BLaER1 treated with 17β-estradiol and CSF1 and Interleukin-3, amounts not matched to agents 10 nM and 100 nM (cell line): ENCODE results near the gene ENTPD7.

Experiments used
- H3K27ac ChIP-seq, 11 experiments: shearing (Covaris generic); formaldehyde crosslinking; 2 replicates each; pipeline ENCODE4 v1.8.1; 2022
- H3K27me3 ChIP-seq, 11 experiments: shearing (Covaris generic); formaldehyde crosslinking; 2 replicates each; pipeline ENCODE4 v1.8.1; 2022
- H3K36me3 ChIP-seq, 11 experiments: shearing (Covaris generic); formaldehyde crosslinking; 2 replicates each; pipeline ENCODE4 v1.8.1; 2022
- H3K4me1 ChIP-seq, 10 experiments: shearing (Covaris generic); formaldehyde crosslinking; 2 replicates each; pipeline ENCODE4 v1.8.1; 2022
- H3K4me2 ChIP-seq, 11 experiments: shearing (Covaris generic); formaldehyde crosslinking; 2 replicates each; pipeline ENCODE4 v1.8.1; 2022
- H3K4me3 ChIP-seq, 10 experiments: shearing (Covaris generic); formaldehyde crosslinking; 2 replicates each; pipeline ENCODE4 v1.8.1; 2022
- H3K9ac ChIP-seq, 11 experiments: shearing (Covaris generic); formaldehyde crosslinking; 2 replicates each; pipeline ENCODE4 v1.8.1; 2022
- H3K9me3 ChIP-seq, 11 experiments: shearing (Covaris generic); formaldehyde crosslinking; replicated peaks in 1 of 11; 2 replicates each; pipeline ENCODE4 v1.8.1; 2022
- H4K20me1 ChIP-seq, 11 experiments: shearing (Covaris generic); formaldehyde crosslinking; 2 replicates each; pipeline ENCODE4 v1.8.1; 2022
- Cebpa-rat ChIP-seq, 11 experiments: shearing (Covaris generic); IDR thresholded peaks; 2 replicates each; pipeline ENCODE4 v1.8.1; 2022

ENTPD7 gene

GRCh38 chr10:99676426-99676825 is 17.1 kb downstream of the ENTPD7 start:
- Histone ChIP-seq H3K9me3 (no peaks in the 10 kb centered on the region), H3K4me3 (no peak overlapping the region), H3K27me3 (no peaks in the 10 kb centered on the region), H3K36me3 (no peaks in the 10 kb centered on the region), H3K9ac (no peak overlapping the region), H3K27ac (no peak overlapping the region), H3K4me1 (peaks cover 0 to 22% (median 0%) of the 10 kb centered on the region in 10 experiments; a peak in 3 of 20 replicates), H3K4me2 (no peak overlapping the region), H4K20me1 (no peaks in the 10 kb centered on the region)
- no peak for TF ChIP-seq Cebpa-rat (IDR thresholded peaks at IDR 0.05)

- peaks cover 0 to 22% (median 0%) of the 10 kb centered on the region in 10 experiments; a peak in 4 of 20 replicates for H3K4me1 ChIP-seq
- H3K9ac ChIP-seq: no peak overlapping the region
- no peak overlapping the region for H3K4me3 ChIP-seq
- no peak overlapping the region for H3K4me2 ChIP-seq
- H3K36me3 ChIP-seq: no peaks in the 10 kb centered on the region
- H4K20me1 ChIP-seq: no peaks in the 10 kb centered on the region
- no peaks in the 10 kb centered on the region for H3K9me3 ChIP-seq
- no peak for TF ChIP-seq Cebpa-rat (IDR thresholded peaks at IDR 0.05)
- no peak overlapping the region for H3K27ac ChIP-seq
- no peaks in the 10 kb centered on the region for H3K27me3 ChIP-seq
These were observed 17.6 kb downstream of the ENTPD7 start for GRCh38 chr10:99676895-99677294.

GRCh38 chr10:99678921-99679320 is 19.6 kb downstream of the ENTPD7 start:
- H3K36me3 ChIP-seq: no peaks in the 10 kb centered on the region
- H3K4me1 ChIP-seq: peaks cover 0 to 11% (median 0%) of the 10 kb centered on the region in 10 experiments; a peak in 2 of 20 replicates
- no peak overlapping the region for H3K4me3 ChIP-seq
- H3K9ac ChIP-seq: no peak overlapping the region
- no peak overlapping the region for H3K4me2 ChIP-seq
- no peaks in the 10 kb centered on the region for H3K27me3 ChIP-seq
- H4K20me1 ChIP-seq: no peaks in the 10 kb centered on the region
- H3K27ac ChIP-seq: no peak overlapping the region
- TF ChIP-seq Cebpa-rat (IDR thresholded peaks at IDR 0.05): no peak
- H3K9me3 ChIP-seq: no peaks in the 10 kb centered on the region

- TF ChIP-seq Cebpa-rat (IDR thresholded peaks at IDR 0.05): no peak
- Histone ChIP-seq H3K4me3 (no peak overlapping the region), H3K27me3 (no peaks in the 10 kb centered on the region), H3K36me3 (no peaks in the 10 kb centered on the region), H3K9ac (no peak overlapping the region), H3K4me1 (peaks cover 6 to 23% (median 10%) of the 10 kb centered on the region in 10 experiments; a peak in 16 of 20 replicates), H3K4me2 (no peak overlapping the region), H3K27ac (no peak overlapping the region), H3K9me3 (no peaks in the 10 kb centered on the region), H4K20me1 (no peaks in the 10 kb centered on the region)
These were observed 22.2 kb downstream of the ENTPD7 start for GRCh38 chr10:99681553-99681952.

DNA sequence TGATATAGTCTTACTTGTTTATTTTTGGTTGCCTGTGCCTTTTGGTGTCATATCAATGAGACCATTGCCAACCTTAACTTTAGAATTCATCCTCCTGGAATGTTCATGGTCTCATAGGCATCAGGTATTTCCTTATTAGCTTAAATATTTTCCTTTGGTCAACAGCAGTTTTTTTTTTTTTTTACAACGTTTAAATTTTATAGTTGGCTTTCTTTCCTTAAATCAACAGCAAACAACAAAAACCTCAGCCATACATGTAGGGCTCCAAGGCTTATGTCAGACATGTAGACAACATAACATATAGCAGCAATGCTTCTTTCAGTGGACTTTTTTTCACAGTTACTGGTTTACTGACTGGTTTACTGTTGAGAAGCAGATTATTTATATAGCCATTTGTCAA is 22.7 kb downstream of the ENTPD7 start:
- Histone ChIP-seq H4K20me1 (no peaks in the 10 kb centered on the region), H3K36me3 (no peaks in the 10 kb centered on the region), H3K27me3 (no peaks in the 10 kb centered on the region), H3K4me3 (no peak overlapping the region), H3K4me2 (no peak overlapping the region), H3K9ac (no peak overlapping the region), H3K27ac (no peak overlapping the region), H3K4me1 (peaks cover 6 to 23% (median 10%) of the 10 kb centered on the region in 10 experiments; a peak in 16 of 20 replicates), H3K9me3 (no peaks in the 10 kb centered on the region)
- TF ChIP-seq Cebpa-rat (IDR thresholded peaks at IDR 0.05): no peak

DNA sequence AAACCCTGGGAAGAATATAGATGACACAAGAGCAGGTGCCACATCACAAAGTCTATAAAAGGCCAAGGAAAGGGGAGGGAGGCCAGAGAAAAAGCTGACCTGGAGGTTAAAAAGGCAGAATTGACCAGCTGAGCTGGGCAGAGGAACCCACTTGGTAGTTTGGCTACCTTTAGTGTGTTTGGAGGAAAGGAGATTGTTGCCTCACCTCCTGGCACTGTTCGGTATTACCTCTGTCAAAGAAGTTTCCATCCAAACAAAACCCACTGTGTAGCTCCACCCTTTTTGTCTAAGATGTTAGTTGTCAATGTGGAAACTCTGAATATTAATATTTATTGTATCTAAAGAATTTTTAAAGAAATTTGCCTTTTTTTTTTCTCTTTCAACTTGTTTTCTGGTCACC is 23.4 kb downstream of the ENTPD7 start:
- no peak overlapping the region for H3K27ac ChIP-seq
- no peak overlapping the region for H3K4me3 ChIP-seq
- peaks cover 6 to 23% (median 10%) of the 10 kb centered on the region in 10 experiments; a peak in 16 of 20 replicates for H3K4me1 ChIP-seq
- H3K9ac ChIP-seq: no peak overlapping the region
- no peaks in the 10 kb centered on the region for H3K36me3 ChIP-seq
- no peaks in the 10 kb centered on the region for H4K20me1 ChIP-seq
- H3K9me3 ChIP-seq: no peaks in the 10 kb centered on the region
- H3K27me3 ChIP-seq: no peaks in the 10 kb centered on the region
- no peak overlapping the region for H3K4me2 ChIP-seq
- TF ChIP-seq Cebpa-rat (IDR thresholded peaks at IDR 0.05): no peak

- H3K4me3 ChIP-seq: no peak overlapping the region
- peak overlapping the region in 4 of 11 experiments; percentile 34 to 56 (median 39); a peak in 7 of 22 replicates for H3K27ac ChIP-seq
- H3K9me3 ChIP-seq: no peaks in the 10 kb centered on the region
- TF ChIP-seq Cebpa-rat (IDR thresholded peaks at IDR 0.05): no peak
- H3K36me3 ChIP-seq: no peaks in the 10 kb centered on the region
- no peak overlapping the region; a peak in 1 of 22 replicates for H3K9ac ChIP-seq
- no peaks in the 10 kb centered on the region for H4K20me1 ChIP-seq
- H3K4me1 ChIP-seq: peaks cover 6 to 23% (median 10%) of the 10 kb centered on the region in 10 experiments; a peak in 16 of 20 replicates
- H3K4me2 ChIP-seq: peak overlapping the region in 10 of 11 experiments; percentile 24 to 74 (median 44); a peak in 19 of 22 replicates
- H3K27me3 ChIP-seq: no peaks in the 10 kb centered on the region
These were observed 26.3 kb downstream of the ENTPD7 start for GRCh38 chr10:99685597-99685967.

DNA sequence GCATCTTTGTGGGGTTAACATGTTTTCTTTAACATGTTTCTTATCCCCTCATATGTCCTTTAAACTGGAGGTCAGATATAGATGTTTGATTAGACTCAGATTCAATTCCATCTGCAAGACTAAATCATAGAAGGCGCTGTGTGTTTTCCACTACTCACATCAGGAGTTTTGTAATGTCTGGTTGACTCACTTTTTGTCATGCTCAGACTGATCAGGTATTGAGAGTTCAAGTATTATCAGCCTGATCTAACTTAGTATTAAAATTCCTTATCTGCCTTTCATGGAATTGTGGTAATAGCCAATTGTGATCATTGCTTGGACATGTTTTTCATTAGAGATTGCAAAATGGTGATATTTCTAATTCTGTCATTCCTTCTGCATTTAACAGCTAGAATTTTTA is 30.2 kb downstream of the ENTPD7 start:
- H3K27me3 ChIP-seq: no peaks in the 10 kb centered on the region
- H3K4me1 ChIP-seq: peaks cover 6 to 18% (median 10%) of the 10 kb centered on the region in 10 experiments; a peak in 16 of 20 replicates
- H4K20me1 ChIP-seq: no peaks in the 10 kb centered on the region
- no peak overlapping the region for H3K9ac ChIP-seq
- no peak overlapping the region for H3K4me3 ChIP-seq
- no peak overlapping the region for H3K27ac ChIP-seq
- no peak for TF ChIP-seq Cebpa-rat (IDR thresholded peaks at IDR 0.05)
- H3K4me2 ChIP-seq: no peak overlapping the region
- H3K36me3 ChIP-seq: no peaks in the 10 kb centered on the region
- H3K9me3 ChIP-seq: no peaks in the 10 kb centered on the region

GRCh38 chr10:99693933-99694583 is 34.7 kb downstream of the ENTPD7 start:
- no peaks in the 10 kb centered on the region for H3K36me3 ChIP-seq
- no peaks in the 10 kb centered on the region for H3K4me1 ChIP-seq
- H3K27me3 ChIP-seq: no peaks in the 10 kb centered on the region
- H4K20me1 ChIP-seq: no peaks in the 10 kb centered on the region
- H3K27ac ChIP-seq: no peak overlapping the region
- H3K4me3 ChIP-seq: no peak overlapping the region
- H3K4me2 ChIP-seq: no peak overlapping the region
- H3K9me3 ChIP-seq: no peaks in the 10 kb centered on the region
- H3K9ac ChIP-seq: no peak overlapping the region
- TF ChIP-seq Cebpa-rat (IDR thresholded peaks at IDR 0.05): no peak

GRCh38 chr10:99695761-99696160 is 36.5 kb downstream of the ENTPD7 start:
- Histone ChIP-seq H3K4me1 (no peaks in the 10 kb centered on the region), H3K9me3 (no peaks in the 10 kb centered on the region), H4K20me1 (no peaks in the 10 kb centered on the region), H3K36me3 (no peaks in the 10 kb centered on the region), H3K4me2 (no peak overlapping the region), H3K27ac (no peak overlapping the region), H3K9ac (no peak overlapping the region), H3K27me3 (no peaks in the 10 kb centered on the region), H3K4me3 (no peak overlapping the region)
- TF ChIP-seq Cebpa-rat (IDR thresholded peaks at IDR 0.05): no peak
